Left ventricle myocardium inferior (tissue), 1 donor: Measurements from ENCODE around the gene PRDM16. TPM values are rescaled to one million over a fixed set of nuclear protein-coding genes. Genes with fewer than 3 reads are reported as not detected.

Source experiments
- DNase-seq: peaks from one replicate; pipeline ENCODE4 v3.0.0-alpha.2; 2020
- H3K27ac ChIP-seq: fragments of 200-600 bp; replicated peaks from 2 replicates; pipeline ENCODE4 v1.8.0; 2021
- H3K27me3 ChIP-seq: fragments of 200-600 bp; 2 replicates; pipeline ENCODE4 v1.8.0; 2021; ENCODE audit warnings: low read depth
- H3K36me3 ChIP-seq: fragments of 200-600 bp; 2 replicates; pipeline ENCODE4 v1.8.0; 2021
- H3K4me1 ChIP-seq: fragments of 200-600 bp; 2 replicates; pipeline ENCODE4 v1.8.0; 2021
- H3K4me3 ChIP-seq: fragments of 200-600 bp; 2 replicates; pipeline ENCODE4 v1.8.0; 2021; ENCODE audit warnings: mild to moderate bottlenecking, moderate library complexity
- H3K9me3 ChIP-seq: fragments of 200-600 bp; replicated peaks from 2 replicates; pipeline ENCODE4 v1.8.0; 2021
- intact Hi-C: fragments of 100-400 bp; cut with micrococcal nuclease; formaldehyde crosslinking; loops from one replicate; pipeline ENCODE4 v1.11.0; 2022
- total RNA-seq: library from RNA; stranded (reverse); fragmentation: NEBNext Ultra II Directional; extraction: Animal tissue kit (Norgen Biotek cat#: 25700); gene quantifications from one replicate; pipeline ENCODE4 v1.2.1, GENCODE V29; 2021
- TF ChIP-seq, protein P1 (sequence below): fragments of 200-600 bp; IDR thresholded peaks from 2 replicates; pipeline ENCODE4 v1.8.0; 2021; ENCODE audit warnings: antibody characterized with exemption, mild to moderate bottlenecking, borderline replicate concordance
- donor health status: DM: no; HTN: yes; CAD: no; lungs with severe emphysema.

The PRDM16 gene
- total RNA-seq, 1 donor from 2014 or later: 16.6 TPM

DNA sequence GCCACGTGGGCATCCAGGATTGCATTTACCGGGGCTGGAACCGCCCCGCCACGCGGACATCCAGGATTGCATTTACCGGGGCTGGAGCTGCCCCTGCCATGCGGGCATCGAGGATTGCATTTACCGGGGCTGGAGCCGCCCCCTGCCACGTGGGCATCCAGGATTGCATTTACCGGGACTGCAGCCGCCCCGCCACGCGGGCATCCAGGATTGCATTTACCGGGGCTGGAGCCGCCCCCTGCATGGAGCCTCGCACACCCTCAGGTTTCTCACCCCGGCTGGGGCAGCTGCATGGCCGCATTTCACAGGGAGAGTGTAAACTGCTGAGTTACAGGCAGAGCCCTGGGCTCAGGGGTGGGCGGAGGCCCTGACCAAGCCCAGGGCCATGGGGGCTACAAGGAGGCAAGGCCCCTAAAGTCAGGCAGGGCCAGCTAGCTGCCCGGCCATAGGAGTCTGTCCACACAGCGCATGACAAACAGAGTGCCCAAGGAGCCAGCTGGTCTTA, 218.7 kb downstream of the PRDM16 start:
- no peak for DNase-seq
- no peaks in the 10 kb centered on the region for H3K9me3 ChIP-seq
- H3K36me3 ChIP-seq: no peaks in the 10 kb centered on the region
- no peak overlapping the region for H3K27ac ChIP-seq
- intact Hi-C loops: loop anchor here (10.0 kb wide), 1 partner anchor 223 kb away; the partner anchor contains the start of gene PRDM16
- peaks cover 60% of the 10 kb centered on the region for H3K27me3 ChIP-seq
- H3K4me1 ChIP-seq: peaks cover 32% of the 10 kb centered on the region
- no peak overlapping the region for H3K4me3 ChIP-seq
- TF ChIP-seq, protein P1, sequence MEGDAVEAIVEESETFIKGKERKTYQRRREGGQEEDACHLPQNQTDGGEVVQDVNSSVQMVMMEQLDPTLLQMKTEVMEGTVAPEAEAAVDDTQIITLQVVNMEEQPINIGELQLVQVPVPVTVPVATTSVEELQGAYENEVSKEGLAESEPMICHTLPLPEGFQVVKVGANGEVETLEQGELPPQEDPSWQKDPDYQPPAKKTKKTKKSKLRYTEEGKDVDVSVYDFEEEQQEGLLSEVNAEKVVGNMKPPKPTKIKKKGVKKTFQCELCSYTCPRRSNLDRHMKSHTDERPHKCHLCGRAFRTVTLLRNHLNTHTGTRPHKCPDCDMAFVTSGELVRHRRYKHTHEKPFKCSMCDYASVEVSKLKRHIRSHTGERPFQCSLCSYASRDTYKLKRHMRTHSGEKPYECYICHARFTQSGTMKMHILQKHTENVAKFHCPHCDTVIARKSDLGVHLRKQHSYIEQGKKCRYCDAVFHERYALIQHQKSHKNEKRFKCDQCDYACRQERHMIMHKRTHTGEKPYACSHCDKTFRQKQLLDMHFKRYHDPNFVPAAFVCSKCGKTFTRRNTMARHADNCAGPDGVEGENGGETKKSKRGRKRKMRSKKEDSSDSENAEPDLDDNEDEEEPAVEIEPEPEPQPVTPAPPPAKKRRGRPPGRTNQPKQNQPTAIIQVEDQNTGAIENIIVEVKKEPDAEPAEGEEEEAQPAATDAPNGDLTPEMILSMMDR: no peak

DNA sequence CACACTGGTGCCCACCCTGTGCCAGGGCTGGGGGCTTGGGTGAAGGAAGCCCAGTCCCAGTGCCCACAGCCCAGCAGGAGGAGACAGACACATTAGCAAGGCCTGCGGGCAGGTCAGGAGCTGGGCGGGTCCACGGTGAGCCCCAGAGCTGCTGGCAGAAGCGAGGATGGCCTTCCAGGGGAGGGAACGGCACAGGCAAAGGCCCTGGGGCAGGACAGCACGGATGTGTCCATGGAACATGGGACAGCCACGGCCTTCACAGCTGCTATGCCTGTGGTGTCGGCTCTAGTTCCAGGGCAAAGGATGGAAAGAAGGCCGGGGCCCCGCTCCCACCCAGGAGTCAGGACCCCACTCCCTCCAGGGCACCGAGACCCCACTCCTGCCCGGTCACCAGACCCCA, 220.5 kb downstream of the PRDM16 start:
- no peak for DNase-seq
- Histone ChIP-seq H3K27me3 (peaks cover 58% of the 10 kb centered on the region), H3K4me3 (no peak overlapping the region), H3K36me3 (no peaks in the 10 kb centered on the region), H3K4me1 (peaks cover 21% of the 10 kb centered on the region), H3K9me3 (no peaks in the 10 kb centered on the region), H3K27ac (no peak overlapping the region)
- intact Hi-C loops: loop anchor here (10.0 kb wide), 1 partner anchor 225 kb away; the partner anchor contains the start of gene PRDM16
- TF ChIP-seq, protein P1: no peak

DNA sequence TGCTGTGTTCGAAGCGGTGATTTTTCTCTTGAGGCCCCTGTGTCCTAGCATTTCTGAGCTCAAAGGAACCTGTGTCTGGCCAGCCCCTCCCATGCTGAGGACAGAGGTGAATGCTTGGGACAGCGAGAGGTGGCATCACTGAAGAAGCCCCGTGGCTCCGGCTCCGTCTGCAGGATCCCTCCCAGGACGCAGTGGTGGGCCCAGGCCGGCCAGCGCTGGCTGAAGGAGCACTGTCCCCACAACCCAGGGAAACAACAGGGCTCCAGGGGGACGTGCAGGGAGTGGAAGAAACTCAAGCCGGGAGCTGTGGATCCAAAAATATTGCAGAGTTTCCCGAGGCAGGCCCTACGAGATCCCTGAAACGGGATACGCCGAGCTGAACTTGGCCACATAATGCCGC, 221.4 kb downstream of the PRDM16 start:
- TF ChIP-seq, protein P1: no peak
- Histone ChIP-seq H3K4me3 (no peak overlapping the region), H3K4me1 (peaks cover 21% of the 10 kb centered on the region), H3K36me3 (no peaks in the 10 kb centered on the region), H3K27me3 (peaks cover 57% of the 10 kb centered on the region), H3K27ac (no peak overlapping the region), H3K9me3 (no peaks in the 10 kb centered on the region)
- no peak for DNase-seq
- intact Hi-C loops: no loop called here

DNA sequence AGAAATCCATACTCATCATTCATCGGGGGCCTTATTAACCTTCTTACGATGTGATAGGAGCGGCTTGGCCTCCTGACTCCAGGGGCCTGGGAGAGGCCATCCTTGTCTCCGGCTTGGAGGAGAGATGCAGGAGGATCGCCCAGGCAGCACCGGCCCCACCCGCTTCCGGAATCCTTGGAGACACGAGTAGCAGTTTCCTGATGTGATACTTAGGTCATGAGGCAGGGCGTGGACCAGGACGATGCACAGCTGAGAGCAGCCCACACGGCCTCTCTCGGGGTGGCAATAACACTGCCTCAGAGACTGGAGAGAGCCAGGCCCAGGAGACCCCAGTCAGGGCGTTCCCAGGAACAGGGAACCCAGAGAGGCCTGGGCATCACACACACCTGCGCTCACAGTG, 221.9 kb downstream of the PRDM16 start:
- Histone ChIP-seq H3K4me1 (peaks cover 21% of the 10 kb centered on the region), H3K27ac (peak overlapping the region; percentile 84), H3K36me3 (no peaks in the 10 kb centered on the region), H3K9me3 (no peaks in the 10 kb centered on the region), H3K4me3 (no peak overlapping the region), H3K27me3 (peaks cover 57% of the 10 kb centered on the region)
- TF ChIP-seq, protein P1: no peak
- intact Hi-C loops: no loop called here
- DNase-seq: no peak

DNA sequence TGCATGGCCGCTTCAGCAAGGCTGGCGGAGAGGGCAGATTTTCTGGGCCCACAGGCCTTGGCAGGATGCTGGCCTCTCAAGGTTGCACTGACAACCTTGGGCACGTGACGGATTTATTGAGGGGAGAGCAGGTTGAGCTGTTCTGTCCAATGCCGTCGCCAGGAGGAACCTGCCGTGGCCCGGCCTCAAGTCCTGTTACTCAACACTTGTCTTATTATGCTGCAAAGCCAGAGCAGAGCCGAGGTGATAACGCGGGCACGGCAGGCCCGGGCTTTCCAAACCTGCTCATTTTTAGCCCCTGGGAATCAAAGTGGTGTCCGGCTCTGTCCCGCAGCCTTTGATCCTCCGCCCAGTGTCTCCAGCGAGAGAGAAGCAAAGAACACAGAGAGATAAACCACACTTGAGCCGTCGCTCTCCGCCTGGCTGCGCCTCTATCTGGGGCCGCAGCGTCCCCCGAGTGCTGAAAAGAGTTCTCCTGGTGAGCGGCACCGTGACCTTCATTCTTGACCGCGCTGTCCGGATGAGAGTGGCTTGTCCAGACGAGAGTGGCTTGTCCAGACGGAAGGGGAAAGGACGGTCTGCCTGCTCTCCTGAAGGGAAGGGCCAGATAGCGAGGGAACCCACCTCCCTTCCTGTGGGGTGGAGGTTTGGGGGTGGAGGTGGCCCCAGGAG, 223.2 kb downstream of the PRDM16 start:
- TF ChIP-seq, protein P1: no peak
- Histone ChIP-seq H3K36me3 (no peaks in the 10 kb centered on the region), H3K4me3 (no peak overlapping the region), H3K27ac (peak overlapping the region; percentile 84), H3K27me3 (peaks cover 63% of the 10 kb centered on the region), H3K4me1 (peaks cover 21% of the 10 kb centered on the region), H3K9me3 (no peaks in the 10 kb centered on the region)
- peak; percentile 66 for DNase-seq
- intact Hi-C loops: no loop called here
